Measurements from ENCODE around the gene CNNM3. TPM values are rescaled to one million over a fixed set of nuclear protein-coding genes. Genes with fewer than 3 reads are reported as not detected.

Gene CNNM3
- total and polyA plus RNA-seq, 12 donors = 6.7 to 42.4 (median 15.8) TPM

DNA sequence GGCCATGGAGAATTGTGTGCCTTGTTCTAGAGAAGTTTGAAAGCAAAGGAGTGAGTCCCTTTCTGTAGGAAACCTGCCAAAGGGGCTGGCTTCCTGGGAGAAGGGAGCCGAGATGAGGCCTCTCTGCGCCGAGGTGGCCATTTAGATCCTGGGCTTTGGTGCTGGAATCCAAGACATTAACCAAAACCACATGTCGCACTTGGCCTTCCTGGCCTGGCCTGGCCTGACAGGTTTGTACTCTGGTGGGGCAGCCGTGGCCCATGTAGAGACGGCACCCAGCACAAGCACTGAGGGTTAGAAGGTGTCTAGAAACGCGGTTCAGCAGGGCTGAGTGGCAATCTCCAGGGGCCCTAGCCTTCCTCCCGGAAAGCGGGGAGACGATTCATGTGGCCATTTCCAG, 7.1 kb downstream of the CNNM3 start:
- H3K4me3 ChIP-seq = no peak overlapping the region
- WGBS, 4 donors = 78 to 89% (median 88%) methylated on average over 9 to 11 of the region's 11 CpGs
- no peak overlapping the region for H3K27ac ChIP-seq
- intact Hi-C loops (cut with DNase I) = no loop called here
- no peak for DNase-seq
- no peaks in the 10 kb centered on the region for H3K27me3 ChIP-seq
- H3K9me3 ChIP-seq (replicated peaks in 1 of 3) = no peaks in the 10 kb centered on the region
- peaks cover 0 to 41% of the 10 kb centered on the region in 2 donors for H3K36me3 ChIP-seq (replicated peaks in 1 of 2)
- H3K4me1 ChIP-seq (replicated peaks in 1 of 2) = peaks cover 6 to 30% of the 10 kb centered on the region in 2 donors
- TF ChIP-seq CTCF (IDR thresholded peaks at IDR 0.05) = no peak
- no peak for TF ChIP-seq POLR2A (IDR thresholded peaks at IDR 0.05)

DNA sequence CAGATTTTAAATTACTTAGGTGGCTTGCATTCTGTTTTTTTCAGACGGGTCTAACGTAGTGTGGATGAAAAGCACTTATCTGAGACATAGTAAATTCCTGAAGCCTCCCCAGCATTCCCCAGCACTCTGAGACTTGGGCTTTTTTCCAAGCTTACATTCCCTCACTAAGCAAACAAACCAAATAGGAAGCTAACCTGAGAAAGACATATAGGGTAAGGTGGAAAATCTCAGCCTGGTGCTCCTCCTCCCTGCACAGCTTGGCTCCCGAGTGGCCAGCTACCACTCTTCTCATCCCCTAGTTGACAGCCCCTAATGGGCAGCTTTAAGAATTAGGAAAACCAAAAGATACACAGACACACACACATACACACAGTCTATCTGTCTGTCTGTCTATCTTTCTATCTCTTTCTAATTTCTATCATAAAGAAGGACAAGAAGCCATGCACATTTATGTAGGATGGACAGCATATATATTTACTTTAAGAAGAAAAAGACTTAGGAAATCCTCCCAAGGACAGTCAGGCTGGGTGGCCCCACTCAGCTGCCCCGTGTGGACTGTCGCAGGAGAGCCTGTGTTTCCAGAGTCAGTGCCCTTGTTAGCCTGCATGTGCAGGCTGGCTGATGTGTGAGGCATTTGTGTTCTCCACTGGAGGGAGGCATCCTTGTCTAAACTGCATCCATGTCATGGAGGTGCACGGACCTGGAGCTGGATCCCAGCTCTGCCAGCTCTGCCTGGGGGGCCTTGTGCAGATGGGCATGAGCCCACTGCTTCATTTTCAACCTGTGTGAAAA, 8.2 kb downstream of the CNNM3 start:
- Histone ChIP-seq H3K36me3 (replicated peaks in 1 of 2) (peaks cover 0 to 52% of the 10 kb centered on the region in 2 donors), H3K4me1 (replicated peaks in 1 of 2) (peaks cover 0 to 20% of the 10 kb centered on the region in 2 donors), H3K9me3 (replicated peaks in 1 of 3) (no peaks in the 10 kb centered on the region), H3K27ac (no peak overlapping the region), H3K27me3 (no peaks in the 10 kb centered on the region), H3K4me3 (no peak overlapping the region)
- TF ChIP-seq CTCF (IDR thresholded peaks at IDR 0.05) = no peak
- no peak for TF ChIP-seq POLR2A (IDR thresholded peaks at IDR 0.05)
- 63 to 76% (median 68%) methylated on average over 6 of the region's 6 CpGs for WGBS, 4 donors
- intact Hi-C loops (cut with DNase I) = no loop called here
- DNase-seq = no peak

DNA sequence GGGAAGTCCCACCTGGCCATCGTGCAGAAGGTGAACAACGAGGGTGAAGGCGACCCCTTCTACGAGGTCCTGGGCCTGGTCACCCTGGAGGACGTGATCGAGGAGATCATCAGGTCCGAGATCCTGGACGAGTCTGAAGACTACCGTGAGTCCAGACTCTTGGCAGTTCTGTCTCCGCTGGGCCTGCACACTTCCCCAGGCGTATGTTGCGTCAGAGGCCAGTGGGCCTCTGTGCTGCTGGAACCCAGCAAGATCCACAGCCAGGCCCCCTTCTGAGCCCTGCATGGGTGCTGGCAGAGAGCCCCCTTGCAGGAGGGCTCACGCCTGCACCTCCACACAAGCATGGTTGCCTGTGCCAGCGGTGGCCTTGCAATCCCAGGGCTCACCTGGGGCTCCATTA, 9.0 kb downstream of the CNNM3 start:
- no peaks in the 10 kb centered on the region for H3K9me3 ChIP-seq (replicated peaks in 1 of 3)
- TF ChIP-seq POLR2A (IDR thresholded peaks at IDR 0.05) (no peak), CTCF (IDR thresholded peaks at IDR 0.05) (no peak)
- no peaks in the 10 kb centered on the region for H3K27me3 ChIP-seq
- no peak for DNase-seq
- H3K4me1 ChIP-seq (replicated peaks in 1 of 2) = peaks cover 0 to 12% of the 10 kb centered on the region in 2 donors
- H3K27ac ChIP-seq = no peak overlapping the region
- WGBS, 4 donors = 92 to 94% (median 93%) methylated on average over 2 to 14 of the region's 14 CpGs
- peaks cover 0 to 60% of the 10 kb centered on the region in 2 donors for H3K36me3 ChIP-seq (replicated peaks in 1 of 2)
- intact Hi-C loops (cut with DNase I) = no loop called here
- H3K4me3 ChIP-seq = no peak overlapping the region

- no peak overlapping the region for H3K4me3 ChIP-seq
- peaks cover 0 to 5% of the 10 kb centered on the region in 2 donors for H3K4me1 ChIP-seq (replicated peaks in 1 of 2)
- DNase-seq = no peak
- intact Hi-C loops (cut with DNase I) = no loop called here
- 85 to 94% (median 92%) methylated on average over 5 to 22 of the region's 22 CpGs for WGBS, 4 donors
- no peak overlapping the region for H3K27ac ChIP-seq
- no peaks in the 10 kb centered on the region for H3K27me3 ChIP-seq
- H3K36me3 ChIP-seq (replicated peaks in 1 of 2) = peaks cover 0 to 74% of the 10 kb centered on the region in 2 donors
- H3K9me3 ChIP-seq (replicated peaks in 1 of 3) = no peaks in the 10 kb centered on the region
- TF ChIP-seq POLR2A (IDR thresholded peaks at IDR 0.05) = no peak
- TF ChIP-seq CTCF (IDR thresholded peaks at IDR 0.05) = no peak
Observed at GRCh38 chr2:96826546-96827278, 10.6 kb downstream of the CNNM3 start.

Data from adrenal gland (tissue), 12 donors.